HepG2 (cell line): ENCODE data around the gene ZBTB7B. TPM values are rescaled to one million over a fixed set of nuclear protein-coding genes. Genes with fewer than 3 reads are reported as not detected.

Source experiments
- EEA1 ChIP-seq: sonication (generic); formaldehyde crosslinking; IDR thresholded peaks from 2 replicates; pipeline ENCODE4 v1.5.1; 2020; ENCODE audit warnings: mild to moderate bottlenecking, missing genetic modification reagents, borderline replicate concordance
- MED1 ChIP-seq: sonication (generic); formaldehyde crosslinking; IDR thresholded peaks from 2 replicates; pipeline ENCODE4 v1.4.0; 2020; ENCODE audit warnings: missing genetic modification reagents
- MEF2D ChIP-seq: sonication (generic); formaldehyde crosslinking; IDR thresholded peaks from 2 replicates; pipeline ENCODE4 v1.5.1; 2020; ENCODE audit warnings: mild to moderate bottlenecking, missing genetic modification reagents
- ZNF3 ChIP-seq: IDR thresholded peaks from 2 replicates; pipeline ENCODE4 v1.7.0; 2017; ENCODE audit warnings: inconsistent platforms
- ZNF839 ChIP-seq: sonication (generic); formaldehyde crosslinking; IDR thresholded peaks from 2 replicates; pipeline ENCODE4 v1.4.0; 2020; ENCODE audit warnings: missing genetic modification reagents, mild to moderate bottlenecking, borderline replicate concordance
- ZNF891 ChIP-seq: sonication (generic); formaldehyde crosslinking; IDR thresholded peaks from 2 replicates; pipeline ENCODE4 v1.5.0; 2020; ENCODE audit warnings: mild to moderate bottlenecking, missing genetic modification reagents
- ZXDC ChIP-seq: sonication (generic); formaldehyde crosslinking; IDR thresholded peaks from 2 replicates; pipeline ENCODE4 v1.5.0; 2020; ENCODE audit warnings: mild to moderate bottlenecking, missing genetic modification reagents
- polyA plus RNA-seq, 8 experiments: library from polyadenylated mRNA; depleted of rRNA in 3 of 8; stranded (reverse) in 7 of 8; unstranded in 1 of 8; fragments of >200 nt; fragmentation: Illumina TruSeq in 4 of 8; extraction: Trizol in 4 of 8; gene quantifications; 2 replicates each; pipeline versions ENCODE4 v1.2.1 to v1.2.3, GENCODE V29; 2011 to 2016; ENCODE audit warnings: low read depth in 4 of 8, missing spikeins in 1 of 8, mixed read lengths in 1 of 8; ENCODE audit not compliant: insufficient read depth in 1 of 8
- total RNA-seq, 5 experiments: library from RNA; depleted of rRNA; stranded (reverse); fragments of >200 nt; fragmentation: Illumina TruSeq; extraction: Trizol; gene quantifications; 2 replicates each; pipeline ENCODE4 v1.2.3, GENCODE V29; 2016; ENCODE audit warnings: low read depth in 1 of 5
- TF ChIP-seq, protein P1 (sequence below): sonication (generic); formaldehyde crosslinking; IDR thresholded peaks from 2 replicates; pipeline ENCODE4 v1.5.0; 2020; ENCODE audit warnings: mild to moderate bottlenecking, missing genetic modification reagents, borderline replicate concordance
- TF ChIP-seq, protein P2 (sequence below): sonication (generic); formaldehyde crosslinking; IDR thresholded peaks from 2 replicates; pipeline ENCODE4 v1.4.0; 2020; ENCODE audit warnings: mild to moderate bottlenecking, missing genetic modification reagents, borderline replicate concordance
- TF ChIP-seq, protein P3 (sequence below): sonication (generic); formaldehyde crosslinking; IDR thresholded peaks from 2 replicates; pipeline ENCODE4 v1.4.0; 2020; ENCODE audit warnings: missing genetic modification reagents, borderline replicate concordance
- TF ChIP-seq, protein P4 (sequence below): sonication (generic); formaldehyde crosslinking; IDR thresholded peaks from 2 replicates; pipeline ENCODE4 v1.4.0; 2020; ENCODE audit warnings: mild to moderate bottlenecking, missing genetic modification reagents

ZBTB7B gene
- total and polyA plus RNA-seq, 2 of the 13 experiments (the other 11 are each of a cell fraction or from before 2014, with no cell fraction given), result 15.5 to 17.5 TPM

GRCh38 chr1:154961207-154962155 is 41.1 kb upstream of the ZBTB7B start, which contains the start of gene PYGO2 (continued):
- TF ChIP-seq, protein P1, sequence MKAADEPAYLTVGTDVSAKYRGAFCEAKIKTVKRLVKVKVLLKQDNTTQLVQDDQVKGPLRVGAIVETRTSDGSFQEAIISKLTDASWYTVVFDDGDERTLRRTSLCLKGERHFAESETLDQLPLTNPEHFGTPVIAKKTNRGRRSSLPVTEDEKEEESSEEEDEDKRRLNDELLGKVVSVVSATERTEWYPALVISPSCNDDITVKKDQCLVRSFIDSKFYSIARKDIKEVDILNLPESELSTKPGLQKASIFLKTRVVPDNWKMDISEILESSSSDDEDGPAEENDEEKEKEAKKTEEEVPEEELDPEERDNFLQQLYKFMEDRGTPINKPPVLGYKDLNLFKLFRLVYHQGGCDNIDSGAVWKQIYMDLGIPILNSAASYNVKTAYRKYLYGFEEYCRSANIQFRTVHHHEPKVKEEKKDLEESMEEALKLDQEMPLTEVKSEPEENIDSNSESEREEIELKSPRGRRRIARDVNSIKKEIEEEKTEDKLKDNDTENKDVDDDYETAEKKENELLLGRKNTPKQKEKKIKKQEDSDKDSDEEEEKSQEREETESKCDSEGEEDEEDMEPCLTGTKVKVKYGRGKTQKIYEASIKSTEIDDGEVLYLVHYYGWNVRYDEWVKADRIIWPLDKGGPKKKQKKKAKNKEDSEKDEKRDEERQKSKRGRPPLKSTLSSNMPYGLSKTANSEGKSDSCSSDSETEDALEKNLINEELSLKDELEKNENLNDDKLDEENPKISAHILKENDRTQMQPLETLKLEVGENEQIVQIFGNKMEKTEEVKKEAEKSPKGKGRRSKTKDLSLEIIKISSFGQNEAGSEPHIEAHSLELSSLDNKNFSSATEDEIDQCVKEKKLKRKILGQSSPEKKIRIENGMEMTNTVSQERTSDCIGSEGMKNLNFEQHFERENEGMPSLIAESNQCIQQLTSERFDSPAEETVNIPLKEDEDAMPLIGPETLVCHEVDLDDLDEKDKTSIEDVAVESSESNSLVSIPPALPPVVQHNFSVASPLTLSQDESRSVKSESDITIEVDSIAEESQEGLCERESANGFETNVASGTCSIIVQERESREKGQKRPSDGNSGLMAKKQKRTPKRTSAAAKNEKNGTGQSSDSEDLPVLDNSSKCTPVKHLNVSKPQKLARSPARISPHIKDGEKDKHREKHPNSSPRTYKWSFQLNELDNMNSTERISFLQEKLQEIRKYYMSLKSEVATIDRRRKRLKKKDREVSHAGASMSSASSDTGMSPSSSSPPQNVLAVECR, result peak; percentile 88
- TF ChIP-seq ZNF3 (CRISPR knock-in tag) (no peak), ZXDC (no peak), MEF2D (CRISPR knock-in tag) (no peak), MED1 (CRISPR knock-in tag) (peak; percentile 60), ZNF891 (CRISPR knock-in tag) (no peak; the same call in 1 of the 2 replicates), EEA1 (0 out of 2 replicates have a peak, but pooled peaks have one; percentile 45), ZNF839 (peak; percentile 46; the same call in 1 of the 2 replicates)
- TF ChIP-seq, protein P2, sequence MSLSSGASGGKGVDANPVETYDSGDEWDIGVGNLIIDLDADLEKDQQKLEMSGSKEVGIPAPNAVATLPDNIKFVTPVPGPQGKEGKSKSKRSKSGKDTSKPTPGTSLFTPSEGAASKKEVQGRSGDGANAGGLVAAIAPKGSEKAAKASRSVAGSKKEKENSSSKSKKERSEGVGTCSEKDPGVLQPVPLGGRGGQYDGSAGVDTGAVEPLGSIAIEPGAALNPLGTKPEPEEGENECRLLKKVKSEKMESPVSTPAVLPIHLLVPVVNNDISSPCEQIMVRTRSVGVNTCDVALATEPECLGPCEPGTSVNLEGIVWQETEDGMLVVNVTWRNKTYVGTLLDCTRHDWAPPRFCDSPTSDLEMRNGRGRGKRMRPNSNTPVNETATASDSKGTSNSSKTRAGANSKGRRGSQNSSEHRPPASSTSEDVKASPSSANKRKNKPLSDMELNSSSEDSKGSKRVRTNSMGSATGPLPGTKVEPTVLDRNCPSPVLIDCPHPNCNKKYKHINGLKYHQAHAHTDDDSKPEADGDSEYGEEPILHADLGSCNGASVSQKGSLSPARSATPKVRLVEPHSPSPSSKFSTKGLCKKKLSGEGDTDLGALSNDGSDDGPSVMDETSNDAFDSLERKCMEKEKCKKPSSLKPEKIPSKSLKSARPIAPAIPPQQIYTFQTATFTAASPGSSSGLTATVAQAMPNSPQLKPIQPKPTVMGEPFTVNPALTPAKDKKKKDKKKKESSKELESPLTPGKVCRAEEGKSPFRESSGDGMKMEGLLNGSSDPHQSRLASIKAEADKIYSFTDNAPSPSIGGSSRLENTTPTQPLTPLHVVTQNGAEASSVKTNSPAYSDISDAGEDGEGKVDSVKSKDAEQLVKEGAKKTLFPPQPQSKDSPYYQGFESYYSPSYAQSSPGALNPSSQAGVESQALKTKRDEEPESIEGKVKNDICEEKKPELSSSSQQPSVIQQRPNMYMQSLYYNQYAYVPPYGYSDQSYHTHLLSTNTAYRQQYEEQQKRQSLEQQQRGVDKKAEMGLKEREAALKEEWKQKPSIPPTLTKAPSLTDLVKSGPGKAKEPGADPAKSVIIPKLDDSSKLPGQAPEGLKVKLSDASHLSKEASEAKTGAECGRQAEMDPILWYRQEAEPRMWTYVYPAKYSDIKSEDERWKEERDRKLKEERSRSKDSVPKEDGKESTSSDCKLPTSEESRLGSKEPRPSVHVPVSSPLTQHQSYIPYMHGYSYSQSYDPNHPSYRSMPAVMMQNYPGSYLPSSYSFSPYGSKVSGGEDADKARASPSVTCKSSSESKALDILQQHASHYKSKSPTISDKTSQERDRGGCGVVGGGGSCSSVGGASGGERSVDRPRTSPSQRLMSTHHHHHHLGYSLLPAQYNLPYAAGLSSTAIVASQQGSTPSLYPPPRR (CRISPR knock-in tag), result peak; percentile 68
- TF ChIP-seq, protein P3, sequence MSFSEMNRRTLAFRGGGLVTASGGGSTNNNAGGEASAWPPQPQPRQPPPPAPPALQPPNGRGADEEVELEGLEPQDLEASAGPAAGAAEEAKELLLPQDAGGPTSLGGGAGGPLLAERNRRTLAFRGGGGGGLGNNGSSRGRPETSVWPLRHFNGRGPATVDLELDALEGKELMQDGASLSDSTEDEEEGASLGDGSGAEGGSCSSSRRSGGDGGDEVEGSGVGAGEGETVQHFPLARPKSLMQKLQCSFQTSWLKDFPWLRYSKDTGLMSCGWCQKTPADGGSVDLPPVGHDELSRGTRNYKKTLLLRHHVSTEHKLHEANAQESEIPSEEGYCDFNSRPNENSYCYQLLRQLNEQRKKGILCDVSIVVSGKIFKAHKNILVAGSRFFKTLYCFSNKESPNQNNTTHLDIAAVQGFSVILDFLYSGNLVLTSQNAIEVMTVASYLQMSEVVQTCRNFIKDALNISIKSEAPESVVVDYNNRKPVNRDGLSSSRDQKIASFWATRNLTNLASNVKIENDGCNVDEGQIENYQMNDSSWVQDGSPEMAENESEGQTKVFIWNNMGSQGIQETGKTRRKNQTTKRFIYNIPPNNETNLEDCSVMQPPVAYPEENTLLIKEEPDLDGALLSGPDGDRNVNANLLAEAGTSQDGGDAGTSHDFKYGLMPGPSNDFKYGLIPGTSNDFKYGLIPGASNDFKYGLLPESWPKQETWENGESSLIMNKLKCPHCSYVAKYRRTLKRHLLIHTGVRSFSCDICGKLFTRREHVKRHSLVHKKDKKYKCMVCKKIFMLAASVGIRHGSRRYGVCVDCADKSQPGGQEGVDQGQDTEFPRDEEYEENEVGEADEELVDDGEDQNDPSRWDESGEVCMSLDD, result no peak; the same call in 1 of the 2 replicates
- TF ChIP-seq, protein P4, sequence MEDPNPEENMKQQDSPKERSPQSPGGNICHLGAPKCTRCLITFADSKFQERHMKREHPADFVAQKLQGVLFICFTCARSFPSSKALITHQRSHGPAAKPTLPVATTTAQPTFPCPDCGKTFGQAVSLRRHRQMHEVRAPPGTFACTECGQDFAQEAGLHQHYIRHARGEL (CRISPR knock-in tag), result no peak
